Esophagus squamous epithelium (tissue), 4 donors: ENCODE measurements around the gene CELF4.

Experiments used
- CTCF ChIP-seq, 6 experiments: fragments of 450-650 bp in 4 of 6; fragments of 200-600 bp in 2 of 6; sonication (generic) in 2 of 6; IDR thresholded peaks; one replicate each; pipeline ENCODE4 v1.5.1; 2016 to 2019; ENCODE audit warnings: antibody characterized with exemption in 6 of 6, mild to moderate bottlenecking in 4 of 6, moderate library complexity in 4 of 6
- POLR2A ChIP-seq, 4 donors: fragments of 450-650 bp; IDR thresholded peaks; one replicate each; pipeline ENCODE4 v1.6.1; 2017; ENCODE audit warnings: antibody characterized with exemption in 4 of 4, mild to moderate bottlenecking in 4 of 4, moderate library complexity in 3 of 4

- no peak for TF ChIP-seq CTCF (IDR thresholded peaks at IDR 0.05)
- TF ChIP-seq POLR2A (IDR thresholded peaks at IDR 0.05): no peak
These were observed 291.0 kb downstream of the CELF4 start for GRCh38 chr18:37274309-37275236.
